GM23338 (cell line): ENCODE results near the gene LOXL3. TPM values are rescaled to one million over a fixed set of nuclear protein-coding genes. Genes with fewer than 3 reads are reported as not detected.
A peak's percentile ranks its signal among the peaks of the same experiment; 100 is the strongest.

Experiments
- CTCF ChIP-seq, 2 experiments: fragments of 200-600 bp in 1 of 2; sonication (generic) in 1 of 2; conservative IDR thresholded peaks; 2 replicates each; pipeline versions ENCODE4 v1.5.1 to v1.6.1; 2016 to 2017; ENCODE audit warnings: antibody characterized with exemption in 2 of 2, low read depth in 2 of 2, mild to moderate bottlenecking in 2 of 2, moderate library complexity in 1 of 2
- ZNF462 ChIP-seq: fragments of 250-450 bp; sonication (Bioruptor Pico); IDR thresholded peaks from 2 replicates; pipeline ENCODE4 v1.5.0; 2020; ENCODE audit warnings: mild to moderate bottlenecking, moderate library complexity
- polyA plus RNA-seq: library from polyadenylated mRNA; unstranded; fragments of >200 nt; fragmentation: Nextera tagmentation; extraction: Ambion mirVana; gene quantifications from 2 replicates; pipeline ENCODE4 v1.2.1, GENCODE V29; 2016
- total RNA-seq: library from RNA; depleted of rRNA; stranded (reverse); fragments of >200 nt; shearing (Covaris generic); gene quantifications from 2 replicates; pipeline ENCODE4 v1.2.3, GENCODE V29; 2014; rRNA removed

LOXL3 gene
- total and polyA plus RNA-seq, 2 experiments from 2014 or later = 4.7 to 14.9 TPM

GRCh38 chr2:74482801-74483674 is 70.7 kb downstream of the LOXL3 start, which contains the start of the genes CCDC142 and TTC31 (continued):
- peak; percentile 89 to 90 for TF ChIP-seq CTCF (conservative IDR thresholded peaks at IDR 0.05; ENCODE audit: low read depth in 2 of 2)
- TF ChIP-seq ZNF462 (CRISPR knock-in tag) = no peak

Other genes starting within 250 kb of the LOXL3 start
- gene SLC4A5, start 210.5 kb downstream of the LOXL3 start, total RNA-seq = 0.24 and 0.89 TPM in 2 replicates
- 0.50 and 0.70 TPM in 2 replicates for gene SLC4A5, start 210.5 kb downstream of the LOXL3 start, polyA plus RNA-seq
- 131 and 145 TPM in 2 replicates for gene DCTN1, start 173.6 kb downstream of the LOXL3 start, total RNA-seq
- 108 and 126 TPM in 2 replicates for gene DCTN1, start 173.6 kb downstream of the LOXL3 start, polyA plus RNA-seq
- gene C2orf81, start 132.3 kb downstream of the LOXL3 start, total RNA-seq = 4.6 TPM in 2 replicates
- gene C2orf81, start 132.3 kb downstream of the LOXL3 start, polyA plus RNA-seq = 3.7 and 3.8 TPM in 2 replicates
- 41.3 and 41.6 TPM in 2 replicates for gene WDR54, start 132.2 kb downstream of the LOXL3 start, total RNA-seq
- gene WDR54, start 132.2 kb downstream of the LOXL3 start, polyA plus RNA-seq = 35.2 and 42.6 TPM in 2 replicates
- gene RTKN, start 112.0 kb downstream of the LOXL3 start, total RNA-seq = 42.8 and 50.0 TPM in 2 replicates
- gene RTKN, start 112.0 kb downstream of the LOXL3 start, polyA plus RNA-seq = 20.4 and 24.5 TPM in 2 replicates
- 17.5 and 21.8 TPM in 2 replicates for gene INO80B, start 98.9 kb downstream of the LOXL3 start, total RNA-seq
- gene INO80B, start 98.9 kb downstream of the LOXL3 start, polyA plus RNA-seq = 5.1 and 6.1 TPM in 2 replicates
- gene WBP1, start 95.5 kb downstream of the LOXL3 start, total RNA-seq = 52.4 and 64.4 TPM in 2 replicates
- gene WBP1, start 95.5 kb downstream of the LOXL3 start, polyA plus RNA-seq = 53.0 and 62.0 TPM in 2 replicates
- 56.5 and 61.6 TPM in 2 replicates for gene MOGS, start 88.6 kb downstream of the LOXL3 start, total RNA-seq
- gene MOGS, start 88.6 kb downstream of the LOXL3 start, polyA plus RNA-seq = 9.7 and 10.4 TPM in 2 replicates
- gene MRPL53, start 81.3 kb downstream of the LOXL3 start, total RNA-seq = 7.7 and 8.2 TPM in 2 replicates
- gene MRPL53, start 81.3 kb downstream of the LOXL3 start, polyA plus RNA-seq = 65.1 and 70.4 TPM in 2 replicates
- 12.3 and 20.5 TPM in 2 replicates for gene CCDC142, start 70.9 kb downstream of the LOXL3 start, total RNA-seq
- 5.1 and 5.8 TPM in 2 replicates for gene CCDC142, start 70.9 kb downstream of the LOXL3 start, polyA plus RNA-seq
- 29.2 and 29.6 TPM in 2 replicates for gene TTC31, start 70.9 kb downstream of the LOXL3 start, total RNA-seq
- 13.1 and 15.8 TPM in 2 replicates for gene TTC31, start 70.9 kb downstream of the LOXL3 start, polyA plus RNA-seq
- 0.24 TPM in 1 of 2 replicates, not detected in the other for gene LBX2, start 54.3 kb downstream of the LOXL3 start, total RNA-seq
- 0.57 and 0.82 TPM in 2 replicates for gene LBX2, start 54.3 kb downstream of the LOXL3 start, polyA plus RNA-seq
- 10.9 and 14.3 TPM in 2 replicates for gene PCGF1, start 46.2 kb downstream of the LOXL3 start, total RNA-seq
- gene PCGF1, start 46.2 kb downstream of the LOXL3 start, polyA plus RNA-seq = 13.1 and 13.4 TPM in 2 replicates
- 0.21 TPM in 1 of 2 replicates, not detected in the other for gene TLX2, start 39.5 kb downstream of the LOXL3 start, total RNA-seq
- gene TLX2, start 39.5 kb downstream of the LOXL3 start, polyA plus RNA-seq = 0.16 TPM in 1 of 2 replicates, not detected in the other
- gene DQX1, start 27.7 kb downstream of the LOXL3 start, total RNA-seq = 0.52 and 0.74 TPM in 2 replicates
- gene DQX1, start 27.7 kb downstream of the LOXL3 start, polyA plus RNA-seq = 0.32 and 0.54 TPM in 2 replicates
- 89.4 and 105 TPM in 2 replicates for gene AUP1, start 24.2 kb downstream of the LOXL3 start, total RNA-seq
- 98.7 and 101 TPM in 2 replicates for gene AUP1, start 24.2 kb downstream of the LOXL3 start, polyA plus RNA-seq
- 17.2 and 19.7 TPM in 2 replicates for gene HTRA2, start 24.0 kb downstream of the LOXL3 start, total RNA-seq
- gene HTRA2, start 24.0 kb downstream of the LOXL3 start, polyA plus RNA-seq = 17.8 and 19.5 TPM in 2 replicates
- gene DOK1, start 778 bp upstream of the LOXL3 start, total RNA-seq = 14.6 and 15.5 TPM in 2 replicates
- 3.4 and 3.9 TPM in 2 replicates for gene DOK1, start 778 bp upstream of the LOXL3 start, polyA plus RNA-seq
- gene M1AP, start 94.4 kb upstream of the LOXL3 start, total RNA-seq = 5.2 and 12.1 TPM in 2 replicates
- 2.8 and 5.1 TPM in 2 replicates for gene M1AP, start 94.4 kb upstream of the LOXL3 start, polyA plus RNA-seq
- gene SEMA4F, start 100.3 kb upstream of the LOXL3 start, total RNA-seq = 3.2 and 13.0 TPM in 2 replicates
- gene SEMA4F, start 100.3 kb upstream of the LOXL3 start, polyA plus RNA-seq = 1.5 and 2.2 TPM in 2 replicates